ENCODE results near the gene HNRNPH3. TPM values are rescaled to one million over a fixed set of nuclear protein-coding genes. Genes with fewer than 3 reads are reported as not detected.

The HNRNPH3 gene
- total RNA-seq, 1 donor from 2014 or later, result 90.1 TPM

DNA sequence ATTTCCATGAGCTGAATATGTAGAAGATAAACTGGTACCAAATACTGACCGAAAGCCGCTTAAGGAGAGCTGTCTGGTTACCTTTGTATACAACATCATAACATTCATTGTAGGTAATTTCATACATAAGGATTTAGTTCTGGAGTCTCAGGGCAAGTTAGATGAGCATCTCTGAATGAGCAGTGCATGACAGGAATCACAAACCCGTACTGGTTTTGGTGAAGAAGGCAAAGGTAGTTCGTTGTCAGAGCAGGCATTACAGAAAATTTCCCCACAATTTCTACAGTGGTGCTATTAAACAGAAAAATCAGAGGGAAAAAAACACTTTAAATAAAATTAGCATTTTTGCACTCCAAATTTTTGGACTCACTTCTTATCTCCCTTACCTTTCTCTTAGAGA is 13.8 kb downstream of the HNRNPH3 start:
- H3K36me3 Mint-ChIP-seq (ENCODE audit: low read depth, unreplicated experiment), result peaks cover 15% of the 10 kb centered on the region
- Histone ChIP-seq H2AFZ (ENCODE audit: low read depth, low read length) (no peak overlapping the region), H3K9me3 (ENCODE audit: insufficient read depth, low read depth, low read length) (no peaks in the 10 kb centered on the region), H4K20me1 (ENCODE audit: insufficient read depth, low read length) (peaks cover 35% of the 10 kb centered on the region), H3K27me3 (ENCODE audit: insufficient read depth, low read length) (no peaks in the 10 kb centered on the region), H3K27ac (ENCODE audit: low read depth, low read length) (no peak overlapping the region), H3K4me2 (ENCODE audit: low read length) (no peak overlapping the region), H3K79me2 (ENCODE audit: insufficient read depth, low read length) (peaks cover 27% of the 10 kb centered on the region), H3K36me3 (ENCODE audit: insufficient read depth, low read length) (peaks cover 43% of the 10 kb centered on the region), H3K4me3 (ENCODE audit: insufficient read depth, low read depth, low read length) (no peak overlapping the region), H3K4me1 (ENCODE audit: insufficient read depth, low read length) (no peaks in the 10 kb centered on the region), H3K9ac (ENCODE audit: low read length) (no peak overlapping the region)
- H3K27ac Mint-ChIP-seq (ENCODE audit: unreplicated experiment), result no peak overlapping the region
- FAIRE-seq (no peak), DNase-seq (ENCODE audit: low read depth) (no peak)
- H3K27me3 Mint-ChIP-seq (ENCODE audit: low read depth, unreplicated experiment), result no peaks in the 10 kb centered on the region
- no peak overlapping the region for H3K4me3 Mint-ChIP-seq (ENCODE audit: unreplicated experiment)
- H3K4me1 Mint-ChIP-seq (ENCODE audit: low read depth, unreplicated experiment), result no peaks in the 10 kb centered on the region
- TF ChIP-seq EZH2 (IDR thresholded peaks at IDR 0.05; ENCODE audit: insufficient read depth, low read length), result no peak
- TF ChIP-seq, protein P1, sequence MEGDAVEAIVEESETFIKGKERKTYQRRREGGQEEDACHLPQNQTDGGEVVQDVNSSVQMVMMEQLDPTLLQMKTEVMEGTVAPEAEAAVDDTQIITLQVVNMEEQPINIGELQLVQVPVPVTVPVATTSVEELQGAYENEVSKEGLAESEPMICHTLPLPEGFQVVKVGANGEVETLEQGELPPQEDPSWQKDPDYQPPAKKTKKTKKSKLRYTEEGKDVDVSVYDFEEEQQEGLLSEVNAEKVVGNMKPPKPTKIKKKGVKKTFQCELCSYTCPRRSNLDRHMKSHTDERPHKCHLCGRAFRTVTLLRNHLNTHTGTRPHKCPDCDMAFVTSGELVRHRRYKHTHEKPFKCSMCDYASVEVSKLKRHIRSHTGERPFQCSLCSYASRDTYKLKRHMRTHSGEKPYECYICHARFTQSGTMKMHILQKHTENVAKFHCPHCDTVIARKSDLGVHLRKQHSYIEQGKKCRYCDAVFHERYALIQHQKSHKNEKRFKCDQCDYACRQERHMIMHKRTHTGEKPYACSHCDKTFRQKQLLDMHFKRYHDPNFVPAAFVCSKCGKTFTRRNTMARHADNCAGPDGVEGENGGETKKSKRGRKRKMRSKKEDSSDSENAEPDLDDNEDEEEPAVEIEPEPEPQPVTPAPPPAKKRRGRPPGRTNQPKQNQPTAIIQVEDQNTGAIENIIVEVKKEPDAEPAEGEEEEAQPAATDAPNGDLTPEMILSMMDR (IDR thresholded peaks at IDR 0.05; ENCODE audit: insufficient read depth, low read depth, low read length), result no peak
- H3K9me3 Mint-ChIP-seq (ENCODE audit: unreplicated experiment), result no peaks in the 10 kb centered on the region

DNA sequence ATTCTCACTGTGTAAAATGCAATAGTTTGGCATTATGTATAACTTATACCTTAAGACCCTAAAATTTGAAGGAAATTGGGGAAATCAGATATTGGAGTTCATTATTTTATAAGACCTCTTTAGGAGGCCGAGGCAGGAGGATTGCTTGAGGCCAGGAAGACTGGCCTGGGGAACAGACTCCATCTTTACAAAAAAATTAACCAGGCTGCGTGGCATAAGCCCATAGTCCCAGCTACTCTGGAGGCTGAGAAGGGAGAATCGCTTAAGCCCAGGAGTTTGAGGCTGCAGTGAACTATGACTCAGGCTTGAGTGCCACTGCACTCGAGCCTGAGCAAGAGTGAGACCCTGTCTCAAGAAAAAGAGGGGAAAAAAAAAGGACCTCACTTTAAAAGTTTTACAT is 14.9 kb downstream of the HNRNPH3 start:
- Mint-ChIP-seq H3K27me3 (ENCODE audit: low read depth, unreplicated experiment) (no peaks in the 10 kb centered on the region), H3K9me3 (ENCODE audit: unreplicated experiment) (no peaks in the 10 kb centered on the region), H3K36me3 (ENCODE audit: low read depth, unreplicated experiment) (peaks cover 7% of the 10 kb centered on the region), H3K4me1 (ENCODE audit: low read depth, unreplicated experiment) (no peaks in the 10 kb centered on the region), H3K4me3 (ENCODE audit: unreplicated experiment) (no peak overlapping the region), H3K27ac (ENCODE audit: unreplicated experiment) (no peak overlapping the region)
- Histone ChIP-seq H3K27ac (ENCODE audit: low read depth, low read length) (no peak overlapping the region), H4K20me1 (ENCODE audit: insufficient read depth, low read length) (peaks cover 25% of the 10 kb centered on the region), H2AFZ (ENCODE audit: low read depth, low read length) (no peak overlapping the region), H3K9me3 (ENCODE audit: insufficient read depth, low read depth, low read length) (no peaks in the 10 kb centered on the region), H3K36me3 (ENCODE audit: insufficient read depth, low read length) (peaks cover 32% of the 10 kb centered on the region), H3K4me1 (ENCODE audit: insufficient read depth, low read length) (no peaks in the 10 kb centered on the region), H3K4me2 (ENCODE audit: low read length) (no peak overlapping the region), H3K79me2 (ENCODE audit: insufficient read depth, low read length) (peaks cover 15% of the 10 kb centered on the region), H3K27me3 (ENCODE audit: insufficient read depth, low read length) (no peaks in the 10 kb centered on the region), H3K9ac (ENCODE audit: low read length) (no peak overlapping the region), H3K4me3 (ENCODE audit: insufficient read depth, low read depth, low read length) (no peak overlapping the region)
- no peak for FAIRE-seq
- TF ChIP-seq, protein P1 (IDR thresholded peaks at IDR 0.05; ENCODE audit: insufficient read depth, low read depth, low read length), result no peak
- no peak for TF ChIP-seq EZH2 (IDR thresholded peaks at IDR 0.05; ENCODE audit: insufficient read depth, low read length)
- DNase-seq (ENCODE audit: low read depth), result no peak

DNA sequence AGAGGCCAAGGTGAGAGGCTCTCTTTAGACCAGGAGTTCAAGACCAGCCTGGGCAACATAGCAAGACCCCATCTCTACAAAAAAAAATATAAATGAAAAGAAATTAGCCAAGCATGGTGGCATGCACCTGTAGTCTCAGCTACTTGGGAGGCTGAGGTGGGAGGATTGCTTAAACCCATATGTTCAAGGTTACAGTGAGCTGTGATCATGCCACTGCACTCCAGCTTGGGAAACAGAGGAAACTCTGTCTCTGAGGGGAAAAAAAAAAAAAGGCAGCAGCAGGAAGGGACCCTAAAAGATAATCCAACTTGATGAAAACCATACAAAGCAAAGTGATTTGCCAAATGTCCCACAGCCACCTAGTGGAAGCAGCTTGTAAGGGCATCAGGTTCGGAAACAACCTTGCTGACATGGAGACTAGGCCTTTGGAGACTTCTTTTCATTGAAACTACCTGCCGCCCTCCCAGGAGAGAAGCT is 16.4 kb downstream of the HNRNPH3 start:
- H3K4me1 Mint-ChIP-seq (ENCODE audit: low read depth, unreplicated experiment), result no peaks in the 10 kb centered on the region
- Histone ChIP-seq H3K27ac (ENCODE audit: low read depth, low read length) (no peak overlapping the region), H3K4me2 (ENCODE audit: low read length) (no peak overlapping the region), H4K20me1 (ENCODE audit: insufficient read depth, low read length) (peaks cover 11% of the 10 kb centered on the region), H3K9ac (ENCODE audit: low read length) (no peak overlapping the region), H3K27me3 (ENCODE audit: insufficient read depth, low read length) (no peaks in the 10 kb centered on the region), H3K9me3 (ENCODE audit: insufficient read depth, low read depth, low read length) (no peaks in the 10 kb centered on the region), H3K79me2 (ENCODE audit: insufficient read depth, low read length) (peaks cover under 1% of the 10 kb centered on the region), H3K4me1 (ENCODE audit: insufficient read depth, low read length) (no peaks in the 10 kb centered on the region), H2AFZ (ENCODE audit: low read depth, low read length) (no peak overlapping the region), H3K4me3 (ENCODE audit: insufficient read depth, low read depth, low read length) (no peak overlapping the region), H3K36me3 (ENCODE audit: insufficient read depth, low read length) (peaks cover 25% of the 10 kb centered on the region)
- H3K36me3 Mint-ChIP-seq (ENCODE audit: low read depth, unreplicated experiment), result peaks cover 11% of the 10 kb centered on the region
- H3K27ac Mint-ChIP-seq (ENCODE audit: unreplicated experiment), result no peak overlapping the region
- TF ChIP-seq, protein P1 (IDR thresholded peaks at IDR 0.05; ENCODE audit: insufficient read depth, low read depth, low read length), result peak; percentile 72
- no peak for TF ChIP-seq EZH2 (IDR thresholded peaks at IDR 0.05; ENCODE audit: insufficient read depth, low read length)
- H3K4me3 Mint-ChIP-seq (ENCODE audit: unreplicated experiment), result no peak overlapping the region
- FAIRE-seq (no peak), DNase-seq (ENCODE audit: low read depth) (peak; percentile 27)
- no peaks in the 10 kb centered on the region for H3K27me3 Mint-ChIP-seq (ENCODE audit: low read depth, unreplicated experiment)
- no peaks in the 10 kb centered on the region for H3K9me3 Mint-ChIP-seq (ENCODE audit: unreplicated experiment)

All from astrocyte (in vitro differentiated cells and primary cell).